Suppressor macrophage treated with lipopolysaccharide for 1 hour (primary cell): Measurements from ENCODE around the gene BCORL1.

ENCODE experiments used
- DNase-seq, 3 donors: peaks; one replicate each; pipeline ENCODE4 v3.0.0-alpha.2; 2020 to 2022

Gene BCORL1

DNA sequence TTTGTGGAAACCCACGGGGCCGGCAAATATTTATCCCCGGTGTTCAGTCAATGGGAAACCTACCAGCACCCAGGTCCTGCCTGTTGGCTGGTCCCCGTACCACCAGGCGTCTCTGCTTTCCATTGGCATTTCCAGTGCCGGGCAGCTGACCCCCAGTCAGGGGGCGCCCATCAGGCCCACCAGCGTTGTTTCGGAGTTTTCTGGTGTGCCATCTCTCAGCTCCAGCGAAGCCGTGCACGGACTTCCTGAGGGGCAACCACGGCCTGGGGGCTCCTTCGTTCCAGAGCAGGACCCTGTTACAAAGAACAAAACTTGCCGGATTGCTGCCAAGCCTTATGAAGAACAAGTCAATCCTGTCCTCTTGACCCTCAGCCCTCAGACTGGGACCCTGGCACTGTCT, 32.7 kb downstream of the BCORL1 start:
- no peak for DNase-seq

GRCh38 chrX:130018143-130018542, 35.7 kb downstream of the BCORL1 start:
- DNase-seq = no peak

GRCh38 chrX:130020661-130021324, 38.4 kb downstream of the BCORL1 start:
- no peak for DNase-seq

DNA sequence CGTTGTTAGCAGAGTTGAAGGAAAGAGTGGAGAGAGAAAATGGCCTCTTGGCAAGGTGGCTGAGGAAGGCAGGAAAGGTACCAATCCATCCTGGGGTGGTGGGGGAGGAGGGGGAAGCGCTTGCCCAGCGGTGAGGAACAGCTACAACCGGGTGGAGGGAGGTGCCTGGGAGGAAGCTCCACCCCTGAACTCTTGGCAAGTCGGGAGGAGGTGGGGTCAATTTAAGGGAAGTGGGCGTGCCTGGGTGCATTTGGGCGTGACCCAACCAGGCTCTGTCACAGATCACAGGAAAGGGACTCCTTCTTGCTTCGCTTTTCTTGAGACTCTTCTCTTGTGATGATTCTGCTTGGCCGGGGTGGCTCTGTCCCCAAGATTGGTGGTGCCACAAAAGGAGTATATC, 41.7 kb downstream of the BCORL1 start:
- DNase-seq = peak; percentile 84 to 89 (median 88)

DNA sequence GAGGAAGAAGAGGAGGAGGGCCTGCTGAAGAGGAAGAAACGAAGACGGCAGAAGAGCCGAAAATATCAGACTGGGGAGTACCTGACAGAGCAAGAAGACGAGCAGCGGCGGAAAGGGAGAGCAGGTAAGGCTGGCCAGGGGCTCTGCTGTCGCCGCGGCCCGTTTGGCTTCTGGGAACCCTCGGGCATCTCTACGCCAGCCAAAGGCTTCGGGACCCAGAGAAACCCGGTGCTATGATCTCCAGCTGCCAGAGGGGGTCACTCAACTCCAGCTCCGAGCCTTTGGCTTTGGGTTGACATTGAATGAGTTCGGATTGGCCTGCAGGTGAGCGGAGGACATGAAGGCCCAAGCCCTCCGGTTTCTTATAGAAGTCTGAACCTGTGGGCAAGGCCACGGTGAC, 42.8 kb downstream of the BCORL1 start:
- DNase-seq = no peak

DNA sequence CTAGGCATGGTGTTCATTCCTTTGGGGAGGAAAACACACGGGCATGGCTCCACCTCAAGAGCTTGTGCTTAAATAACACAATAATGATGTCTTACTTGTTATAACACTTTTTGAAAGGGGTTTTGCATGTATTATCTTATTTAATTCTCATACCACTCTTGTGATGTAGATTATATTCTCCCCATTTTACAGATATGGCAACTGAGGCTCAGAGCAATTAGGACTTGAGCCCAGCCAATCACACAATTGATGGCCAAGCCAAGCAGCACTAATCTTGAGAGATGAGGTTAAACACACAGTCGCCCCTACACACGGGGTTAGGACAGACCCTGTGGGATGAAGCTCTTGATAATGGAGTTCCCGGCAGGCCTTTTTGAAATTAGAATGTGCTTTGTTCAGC, 45.1 kb downstream of the BCORL1 start:
- DNase-seq = no peak

- DNase-seq = peak; percentile 53 to 74 (median 62)
These were observed 45.8 kb downstream of the BCORL1 start for GRCh38 chrX:130028196-130028595.

GRCh38 chrX:130030826-130031225, 48.4 kb downstream of the BCORL1 start:
- DNase-seq = no peak

GRCh38 chrX:130032552-130032951, 50.1 kb downstream of the BCORL1 start:
- DNase-seq = no peak

DNA sequence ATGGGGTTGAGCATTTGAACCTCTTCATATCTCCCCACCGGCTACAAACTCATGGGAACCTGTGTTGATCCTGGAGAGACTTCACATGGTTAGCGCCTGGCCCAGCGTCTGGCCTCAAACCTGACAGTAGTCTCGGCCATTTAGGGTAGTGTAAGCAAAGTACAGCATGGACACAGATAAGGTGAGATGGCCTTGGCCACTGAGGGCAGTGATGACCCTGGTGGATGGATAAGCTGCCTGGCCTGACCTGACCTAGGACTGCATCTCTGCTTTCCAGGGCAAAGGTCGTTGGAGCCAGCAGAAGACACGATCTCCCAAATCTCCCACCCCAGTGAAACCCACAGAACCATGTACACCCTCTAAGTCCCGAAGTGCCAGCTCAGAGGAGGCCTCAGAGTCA, 51.7 kb downstream of the BCORL1 start:
- no peak for DNase-seq

DNA sequence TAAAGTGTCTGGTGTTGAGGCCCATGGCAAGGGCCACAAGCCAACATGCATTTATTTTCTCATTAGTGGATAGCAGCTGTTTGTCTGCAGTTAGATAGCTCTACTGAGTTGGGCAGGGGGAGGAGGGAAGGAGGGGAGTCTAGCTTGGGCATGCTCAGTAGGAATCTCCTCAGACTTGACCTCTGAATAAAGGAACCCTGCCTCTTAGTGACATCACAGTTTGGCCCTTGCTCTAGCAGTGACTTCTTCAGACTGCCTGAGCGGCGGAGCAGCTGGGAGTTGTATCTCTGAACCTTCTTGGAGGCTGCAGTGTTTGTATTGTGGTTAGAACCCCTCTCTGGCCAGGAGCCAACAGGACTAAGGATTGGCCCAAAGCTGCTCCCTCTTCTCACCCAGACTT, 57.4 kb downstream of the BCORL1 start:
- no peak for DNase-seq

DNA sequence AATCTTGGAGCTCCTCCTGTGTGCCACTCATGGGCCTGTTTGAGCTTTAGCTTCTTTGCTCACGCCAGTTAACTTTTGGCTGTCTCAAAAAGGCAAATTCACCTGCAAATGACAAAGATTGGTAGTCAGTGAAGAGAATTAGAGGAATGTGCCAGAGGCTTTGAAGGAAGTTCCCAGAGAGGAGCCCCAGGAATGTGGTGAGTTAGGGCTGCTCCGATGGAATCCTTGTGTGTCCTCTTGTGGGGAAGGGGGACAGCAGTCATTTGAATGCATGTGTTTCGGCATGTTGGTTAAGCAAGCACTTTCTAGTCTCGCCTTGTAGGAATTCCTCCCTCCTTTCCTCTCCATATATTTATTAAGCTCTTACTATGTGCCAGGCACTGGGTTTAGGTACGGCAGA, 65.0 kb downstream of the BCORL1 start:
- no peak for DNase-seq

DNA sequence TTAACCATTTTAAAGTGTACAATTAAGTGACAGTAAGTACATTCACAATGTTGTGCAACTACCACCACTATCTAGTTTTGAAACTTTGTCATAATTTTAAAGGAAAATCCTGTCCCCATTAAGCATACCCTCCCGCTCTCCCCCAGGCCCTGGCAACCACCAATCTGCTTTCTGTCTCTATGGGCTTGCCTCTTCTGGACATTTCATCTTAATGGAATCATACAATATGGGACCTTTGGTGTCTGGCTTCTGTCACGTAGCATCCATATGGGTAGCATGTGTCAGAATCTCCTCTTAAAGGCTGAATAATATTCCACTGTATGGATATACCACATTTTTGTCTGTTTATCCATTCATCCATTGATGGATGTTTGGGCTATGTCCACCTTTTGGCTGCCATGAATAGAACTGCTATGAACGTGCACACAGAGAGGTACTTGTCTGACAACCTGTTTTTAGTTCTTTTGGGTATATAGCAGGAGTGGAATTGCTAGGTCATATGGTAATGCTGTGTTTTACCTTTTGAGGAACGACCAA, 66.3 kb downstream of the BCORL1 start:
- DNase-seq = no peak

GRCh38 chrX:130049821-130050220, 67.4 kb downstream of the BCORL1 start:
- DNase-seq = no peak

DNA sequence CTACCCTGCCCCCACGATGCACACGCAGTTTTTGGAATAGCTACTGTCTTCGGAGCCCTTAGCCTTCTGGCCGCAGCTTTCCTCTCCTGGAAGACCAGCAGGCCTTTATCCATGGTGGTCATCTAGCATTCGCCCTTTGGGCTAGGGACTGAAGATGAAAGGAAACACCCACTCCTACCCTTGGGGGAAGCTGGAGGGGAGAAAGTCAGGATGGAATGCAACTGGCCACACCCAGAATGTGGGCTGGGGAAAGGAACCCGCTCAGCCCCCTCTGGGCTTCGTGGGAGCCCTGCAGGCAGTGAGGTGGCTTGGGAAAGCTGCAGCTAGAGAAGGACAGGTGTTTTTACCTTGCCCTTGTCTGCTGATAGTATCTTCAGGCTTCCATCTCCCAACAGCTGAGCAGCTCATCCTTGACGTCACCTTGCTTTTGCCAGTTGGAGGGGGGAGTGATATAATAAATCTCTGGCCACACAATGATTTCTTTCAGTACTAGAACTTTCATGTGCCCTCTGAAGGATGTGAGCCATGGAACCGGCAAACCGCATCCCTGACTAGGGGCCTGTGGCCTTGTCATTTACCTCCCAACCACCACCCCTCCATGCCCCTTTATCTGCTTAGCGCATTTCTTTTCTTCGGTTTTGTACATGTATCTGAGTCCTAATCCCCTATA, 68.9 kb downstream of the BCORL1 start:
- no peak for DNase-seq

- no peak for DNase-seq
These were observed 70.8 kb downstream of the BCORL1 start for GRCh38 chrX:130053236-130053635.

DNA sequence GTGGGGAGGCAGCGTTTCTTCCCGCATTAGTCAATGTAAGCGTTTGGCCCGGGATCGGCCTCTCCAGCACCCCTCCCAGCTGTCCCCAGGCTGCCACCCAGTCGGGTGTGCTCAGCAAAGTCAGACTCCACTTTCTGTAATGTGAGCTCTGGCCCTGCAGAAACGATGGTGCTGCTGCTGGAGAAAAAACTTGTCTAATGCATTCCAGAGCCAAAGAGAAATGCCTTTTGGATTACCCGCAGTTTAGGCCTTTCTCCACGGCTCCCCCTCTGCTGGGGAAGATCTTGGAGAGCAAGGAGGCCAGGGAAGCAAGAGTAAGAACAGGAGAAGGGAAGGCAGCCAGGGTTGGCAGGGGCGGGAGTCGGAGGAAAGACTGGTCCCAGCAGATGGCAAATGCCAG, 72.7 kb downstream of the BCORL1 start:
- DNase-seq = no peak

DNA sequence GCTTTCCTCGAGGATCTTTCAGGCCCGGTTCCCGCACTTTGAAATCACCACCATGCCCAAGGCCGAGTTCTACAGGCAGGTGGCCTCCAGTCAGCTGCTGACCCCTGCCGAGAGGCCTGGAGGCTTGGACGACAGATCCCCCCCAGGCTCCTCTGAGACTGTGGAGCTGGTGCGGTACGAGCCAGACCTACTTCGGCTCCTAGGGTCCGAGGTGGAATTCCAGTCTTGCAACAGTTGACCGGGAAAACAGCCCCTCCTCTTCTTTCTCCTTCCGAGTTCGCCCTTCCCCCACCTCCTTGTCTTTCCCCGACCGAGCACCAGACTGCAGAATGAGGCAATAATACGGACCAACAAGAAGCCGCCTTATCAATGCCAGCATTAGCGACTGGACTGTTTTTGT, 73.5 kb downstream of the BCORL1 start:
- no peak for DNase-seq

- no peak for DNase-seq
These were observed 74.8 kb downstream of the BCORL1 start for GRCh38 chrX:130057209-130057608.

- DNase-seq = no peak
These were observed 76.2 kb downstream of the BCORL1 start for GRCh38 chrX:130058652-130059051.

GRCh38 chrX:130060122-130061069, 78.0 kb downstream of the BCORL1 start:
- peak; percentile 72 to 88 (median 81) for DNase-seq

- DNase-seq = no peak
These were observed 84.7 kb downstream of the BCORL1 start for GRCh38 chrX:130066975-130067615.
